ENCODE measurements around the gene HAAO. TPM values are rescaled to one million over a fixed set of nuclear protein-coding genes. Genes with fewer than 3 reads are reported as not detected.

The HAAO gene
- total and polyA plus RNA-seq, 2 experiments from 2014 or later = 0.30 to 0.43 TPM

GRCh38 chr2:42829671-42830440, 37.5 kb upstream of the HAAO start:
- DNase-seq (ENCODE audit: low read depth in 1 of 2, low spot score in 1 of 2) = no peak
- TF ChIP-seq CTCF (IDR thresholded peaks at IDR 0.05; ENCODE audit: low read depth, low read length) = no peak
- H3K27me3 ChIP-seq = no peaks in the 10 kb centered on the region
- no peak overlapping the region for H3K4me3 ChIP-seq
- no peaks in the 10 kb centered on the region for H3K9me3 ChIP-seq (ENCODE audit: low read depth)
- H3K36me3 ChIP-seq = no peaks in the 10 kb centered on the region
- H3K27ac ChIP-seq = no peak overlapping the region
- no peaks in the 10 kb centered on the region for H3K4me1 ChIP-seq (ENCODE audit: low read depth)

GRCh38 chr2:42828487-42829425, 36.4 kb upstream of the HAAO start:
- H3K4me1 ChIP-seq (ENCODE audit: low read depth) = no peaks in the 10 kb centered on the region
- TF ChIP-seq CTCF (IDR thresholded peaks at IDR 0.05; ENCODE audit: low read depth, low read length) = peak; percentile 91
- H3K36me3 ChIP-seq = no peaks in the 10 kb centered on the region
- no peak overlapping the region for H3K27ac ChIP-seq
- H3K4me3 ChIP-seq = no peak overlapping the region
- H3K9me3 ChIP-seq (ENCODE audit: low read depth) = no peaks in the 10 kb centered on the region
- peak; percentile 82 to 85 for DNase-seq (ENCODE audit: low read depth in 1 of 2, low spot score in 1 of 2)
- no peaks in the 10 kb centered on the region for H3K27me3 ChIP-seq

GRCh38 chr2:42827647-42828486, 35.5 kb upstream of the HAAO start:
- Histone ChIP-seq H3K27me3 (no peaks in the 10 kb centered on the region), H3K4me1 (ENCODE audit: low read depth) (no peaks in the 10 kb centered on the region), H3K4me3 (no peak overlapping the region), H3K36me3 (no peaks in the 10 kb centered on the region), H3K27ac (no peak overlapping the region), H3K9me3 (ENCODE audit: low read depth) (no peaks in the 10 kb centered on the region)
- DNase-seq (ENCODE audit: low read depth in 1 of 2, low spot score in 1 of 2) = peak; percentile 90 to 95
- peak; percentile 89 for TF ChIP-seq CTCF (IDR thresholded peaks at IDR 0.05; ENCODE audit: low read depth, low read length)

- H3K27ac ChIP-seq = no peak overlapping the region
- H3K36me3 ChIP-seq = no peaks in the 10 kb centered on the region
- H3K4me3 ChIP-seq = no peak overlapping the region
- no peak for TF ChIP-seq CTCF (IDR thresholded peaks at IDR 0.05; ENCODE audit: low read depth, low read length)
- H3K4me1 ChIP-seq (ENCODE audit: low read depth) = no peaks in the 10 kb centered on the region
- H3K27me3 ChIP-seq = no peaks in the 10 kb centered on the region
- no peaks in the 10 kb centered on the region for H3K9me3 ChIP-seq (ENCODE audit: low read depth)
- no peak for DNase-seq (ENCODE audit: low read depth in 1 of 2, low spot score in 1 of 2)
Measured at GRCh38 chr2:42826231-42826630, 33.8 kb upstream of the HAAO start.

GRCh38 chr2:42824454-42824807, 32.0 kb upstream of the HAAO start:
- no peak for TF ChIP-seq CTCF (IDR thresholded peaks at IDR 0.05; ENCODE audit: low read depth, low read length)
- no peaks in the 10 kb centered on the region for H3K4me1 ChIP-seq (ENCODE audit: low read depth)
- H3K36me3 ChIP-seq = no peaks in the 10 kb centered on the region
- H3K4me3 ChIP-seq = no peak overlapping the region
- no peaks in the 10 kb centered on the region for H3K27me3 ChIP-seq
- no peak overlapping the region for H3K27ac ChIP-seq
- no peak for DNase-seq (ENCODE audit: low read depth in 1 of 2, low spot score in 1 of 2)
- H3K9me3 ChIP-seq (ENCODE audit: low read depth) = no peaks in the 10 kb centered on the region
